Natural killer cell (primary cell): ENCODE data around the gene HP. TPM values are rescaled to one million over a fixed set of nuclear protein-coding genes. Genes with fewer than 3 reads are reported as not detected.

Source experiments
- ATAC-seq, 3 donors: fragments of 150-1000 bp in 2 of 3; fragments of 200-7000 bp in 1 of 3; cut with Tn5 transposase; 1 replicate in 1 of 3; 2 replicates in 2 of 3; pipeline ENCODE4 v1.10.0; 2021; ENCODE audit warnings: mild to moderate bottlenecking in 2 of 3, moderate library complexity in 2 of 3
- DNase-seq, 2 donors: peaks; one replicate each; pipeline versions ENCODE4 v3.0.0 to v3.0.0-alpha.2; 2013 to 2021; ENCODE audit warnings: mixed read lengths in 1 of 2
- H3K27ac ChIP-seq: one replicate; pipeline ENCODE4 v1.5.1; 2013; ENCODE audit warnings: mild to moderate bottlenecking, low read length
- H3K27me3 ChIP-seq: one replicate; pipeline ENCODE4 v1.6.1; 2013; ENCODE audit warnings: low read length; ENCODE audit not compliant: control insufficient read depth, insufficient read depth
- H3K36me3 ChIP-seq: one replicate; pipeline ENCODE4 v1.6.1; 2013; ENCODE audit warnings: low read length; ENCODE audit not compliant: control insufficient read depth, insufficient read depth
- H3K4me1 ChIP-seq: one replicate; pipeline ENCODE4 v1.6.1; 2013; ENCODE audit warnings: low read length; ENCODE audit not compliant: control insufficient read depth, insufficient read depth
- H3K4me3 ChIP-seq: one replicate; pipeline ENCODE4 v1.5.1; 2013; ENCODE audit warnings: low read length
- H3K9me3 ChIP-seq: one replicate; pipeline ENCODE4 v1.6.1; 2013; ENCODE audit warnings: low read length; ENCODE audit not compliant: control insufficient read depth, insufficient read depth
- H3K27ac Mint-ChIP-seq, 2 donors: one replicate each; pipeline ENCODE4 v1.8.0; 2022; ENCODE audit warnings: mild to moderate bottlenecking in 2 of 2, mixed read lengths in 2 of 2, moderate library complexity in 1 of 2
- H3K27me3 Mint-ChIP-seq, 2 donors: one replicate each; pipeline ENCODE4 v1.8.0; 2022; ENCODE audit warnings: low read depth in 2 of 2, mixed read lengths in 2 of 2
- H3K36me3 Mint-ChIP-seq: one replicate; pipeline ENCODE4 v1.8.0; 2022; ENCODE audit warnings: mixed read lengths
- H3K4me1 Mint-ChIP-seq, 2 donors: one replicate each; pipeline ENCODE4 v1.8.0; 2022; ENCODE audit warnings: mixed read lengths in 2 of 2
- H3K4me3 Mint-ChIP-seq: one replicate; pipeline ENCODE4 v1.8.0; 2022; ENCODE audit warnings: mild to moderate bottlenecking, moderate library complexity, mixed read lengths
- H3K9me3 Mint-ChIP-seq, 2 donors: one replicate each; pipeline ENCODE4 v1.8.0; 2022; ENCODE audit warnings: mixed read lengths in 2 of 2
- CTCF ChIP-seq: fragments of 200-600 bp; IDR thresholded peaks from one replicate; pipeline ENCODE4 v1.8.0; 2022; ENCODE audit warnings: antibody characterized with exemption
- WGBS: methylation state at CpG from one replicate; pipeline ENCODE4 v1.1.7; 2013; ENCODE audit warnings: missing lambda C conversion rate; ENCODE audit not compliant: insufficient coverage; 5-methylcytosine and 5-hydroxymethylcytosine counted together
- intact Hi-C: fragments of 100-400 bp; cut with micrococcal nuclease; formaldehyde crosslinking; loops from one replicate; pipeline ENCODE4 v1.14.2; 2022
- total RNA-seq, 4 donors: library from RNA; stranded (reverse); fragments of 120-200 nt in 1 of 4; gene quantifications; one replicate each; pipeline versions ENCODE4 v1.2.3 to v1.2.4, GENCODE V29; 2013 to 2022

Gene HP
- total RNA-seq, 3 donors from 2014 or later (not counting 1 experiment from before 2014, with no cell fraction given): 0.32 to 2.1 TPM; not detected in 1

- DNase-seq: no peak
- Mint-ChIP-seq H3K4me3 (no peak overlapping the region), H3K27me3 (no peaks in the 10 kb centered on the region), H3K9me3 (no peaks in the 10 kb centered on the region), H3K27ac (no peak overlapping the region), H3K36me3 (no peaks in the 10 kb centered on the region), H3K4me1 (no peaks in the 10 kb centered on the region)
- no peaks in the 10 kb centered on the region for H3K36me3 ChIP-seq
- no peak overlapping the region for H3K27ac ChIP-seq
- H3K4me3 ChIP-seq: no peak overlapping the region
- no peaks in the 10 kb centered on the region for H3K4me1 ChIP-seq
- intact Hi-C loops: no loop called here
- TF ChIP-seq CTCF: no peak
- H3K27me3 ChIP-seq: no peaks in the 10 kb centered on the region
- WGBS: 88% methylated on average over 1 of the region's 1 CpG
- H3K9me3 ChIP-seq: no peaks in the 10 kb centered on the region
- ATAC-seq: no peak
Observed at GRCh38 chr16:72043539-72043938, 10.8 kb upstream of the HP start.

GRCh38 chr16:72044296-72044695 lies 10.0 kb upstream of the HP start:
- 86% methylated on average over 5 of the region's 6 CpGs for WGBS
- Histone ChIP-seq H3K9me3 (no peaks in the 10 kb centered on the region), H3K27me3 (no peaks in the 10 kb centered on the region), H3K4me1 (no peaks in the 10 kb centered on the region), H3K4me3 (no peak overlapping the region), H3K27ac (no peak overlapping the region), H3K36me3 (no peaks in the 10 kb centered on the region)
- Mint-ChIP-seq H3K27me3 (no peaks in the 10 kb centered on the region), H3K4me3 (no peak overlapping the region), H3K4me1 (no peaks in the 10 kb centered on the region), H3K36me3 (peaks cover 7% of the 10 kb centered on the region), H3K9me3 (peaks cover 0 to 2% of the 10 kb centered on the region in 2 donors), H3K27ac (no peak overlapping the region)
- intact Hi-C loops: no loop called here
- ATAC-seq (no peak), DNase-seq (no peak)
- no peak for TF ChIP-seq CTCF

GRCh38 chr16:72044825-72045359 lies 9.4 kb upstream of the HP start:
- no peak overlapping the region for H3K4me3 ChIP-seq
- DNase-seq: no peak
- TF ChIP-seq CTCF: no peak
- H3K27me3 ChIP-seq: no peaks in the 10 kb centered on the region
- Mint-ChIP-seq H3K36me3 (peaks cover 8% of the 10 kb centered on the region), H3K27me3 (no peaks in the 10 kb centered on the region), H3K27ac (no peak overlapping the region), H3K4me1 (no peaks in the 10 kb centered on the region), H3K9me3 (peaks cover 0 to 4% of the 10 kb centered on the region in 2 donors), H3K4me3 (no peak overlapping the region)
- peaks cover 5% of the 10 kb centered on the region for H3K9me3 ChIP-seq
- WGBS: 83% methylated on average over 2 of the region's 2 CpGs
- H3K27ac ChIP-seq: no peak overlapping the region
- H3K4me1 ChIP-seq: no peaks in the 10 kb centered on the region
- intact Hi-C loops: no loop called here
- H3K36me3 ChIP-seq: no peaks in the 10 kb centered on the region
- no peak for ATAC-seq

- ATAC-seq (no peak), DNase-seq (no peak)
- H3K9me3 Mint-ChIP-seq: peaks cover 0 to 5% of the 10 kb centered on the region in 2 donors
- no peaks in the 10 kb centered on the region for H3K27me3 ChIP-seq
- no peak for TF ChIP-seq CTCF
- no peak overlapping the region for H3K27ac ChIP-seq
- intact Hi-C loops: no loop called here
- no peak overlapping the region for H3K27ac Mint-ChIP-seq
- H3K9me3 ChIP-seq: peaks cover 5% of the 10 kb centered on the region
- H3K4me1 ChIP-seq: no peaks in the 10 kb centered on the region
- no peak overlapping the region for H3K4me3 Mint-ChIP-seq
- H3K36me3 Mint-ChIP-seq: peaks cover 8% of the 10 kb centered on the region
- H3K4me3 ChIP-seq: no peak overlapping the region
- H3K36me3 ChIP-seq: no peaks in the 10 kb centered on the region
- no peaks in the 10 kb centered on the region for H3K4me1 Mint-ChIP-seq
- peaks cover 0 to 7% of the 10 kb centered on the region in 2 donors for H3K27me3 Mint-ChIP-seq
Observed at GRCh38 chr16:72049110-72049509, 5.2 kb upstream of the HP start.
